DLD1 (cell line): ENCODE data around the gene ADAMTS4.

ENCODE experiments used
- in situ Hi-C: cut with HindIII; loops from 2 replicates; pipeline ENCODE4 v1.10.0; 2017; ENCODE audit warnings: low sequenced_read_pairs

ADAMTS4 gene

GRCh38 chr1:161153682-161154337 is 45.0 kb downstream of the ADAMTS4 start, which contains the start of gene UFC1:
TSS of gene UFC1 (plus strand) at chr1:161153978. CDS start at chr1:161153998, 20 bp downstream.
- in situ Hi-C loops: no loop called here

DNA sequence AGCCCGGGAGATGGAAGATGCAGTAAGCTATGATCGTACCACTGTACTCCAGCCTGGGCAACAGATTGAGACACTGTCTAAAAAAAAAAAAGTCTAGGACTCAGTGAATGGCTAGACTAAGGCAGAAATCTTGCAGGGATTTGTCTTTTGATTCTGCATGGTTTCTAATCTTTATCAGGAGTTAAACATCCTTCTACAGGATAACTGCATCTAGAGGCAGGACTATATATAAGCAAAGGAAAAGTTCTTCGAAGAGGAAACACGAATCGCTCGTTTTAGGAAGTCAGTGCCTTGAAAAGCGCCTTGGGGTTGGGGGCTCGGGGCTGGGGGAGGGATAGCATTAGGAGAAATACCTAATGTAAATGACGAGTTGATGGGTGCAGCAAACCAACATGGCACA is 45.7 kb downstream of the ADAMTS4 start:
- in situ Hi-C loops: no loop called here

DNA sequence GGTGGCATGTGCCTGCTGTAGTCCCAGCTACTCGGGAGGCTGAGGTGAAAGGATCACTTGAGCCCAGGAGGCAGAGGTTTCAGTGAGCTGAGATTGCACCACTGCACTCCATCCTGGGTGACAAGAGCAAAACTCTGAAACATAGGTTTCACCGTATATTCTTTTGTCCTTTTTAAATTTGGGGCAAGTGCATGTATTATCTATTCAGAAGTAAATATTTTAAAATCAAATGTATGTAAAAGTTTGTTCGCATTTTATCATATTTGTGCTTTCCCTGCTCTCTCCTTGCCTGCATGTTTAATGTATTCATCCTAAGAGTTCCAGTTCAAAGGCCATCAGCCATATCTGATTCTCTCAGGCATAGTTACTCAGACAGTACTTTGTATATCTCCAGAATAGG is 53.0 kb downstream of the ADAMTS4 start:
- in situ Hi-C loops: no loop called here

GRCh38 chr1:161140755-161141400 is 58.0 kb downstream of the ADAMTS4 start:
- in situ Hi-C loops: no loop called here

GRCh38 chr1:161139766-161140165 is 59.1 kb downstream of the ADAMTS4 start:
- in situ Hi-C loops: no loop called here

GRCh38 chr1:161138431-161138830 is 60.4 kb downstream of the ADAMTS4 start:
- in situ Hi-C loops: no loop called here

DNA sequence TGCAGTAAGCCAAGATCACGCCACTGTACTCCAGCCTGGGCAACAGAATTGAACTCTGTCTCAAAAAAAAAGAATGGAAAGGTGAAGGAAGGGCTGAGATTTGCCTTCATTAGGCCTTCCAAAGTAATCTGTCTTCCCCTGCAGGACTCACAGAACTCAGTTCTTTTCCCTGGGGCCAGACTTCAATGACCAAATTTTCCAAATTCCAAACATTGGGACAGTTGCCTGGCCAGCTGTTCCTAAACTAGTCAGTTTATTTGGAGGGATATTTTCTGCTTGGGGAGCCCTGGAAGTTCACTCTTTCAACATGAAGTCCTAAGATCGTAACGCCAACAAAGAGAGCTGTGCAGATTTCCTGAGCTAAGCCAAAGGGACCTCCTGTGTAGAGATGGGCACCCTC is 61.0 kb downstream of the ADAMTS4 start:
- in situ Hi-C loops: no loop called here
